ENCODE measurements around the gene ENPP1. TPM values are rescaled to one million over a fixed set of nuclear protein-coding genes. Genes with fewer than 3 reads are reported as not detected.

The ENPP1 gene
- total and polyA plus RNA-seq, 9 of the 15 experiments (the other 6 are each of a cell fraction or from before 2014, with no cell fraction given) = 0.03 to 0.56 (median 0.14) TPM

DNA sequence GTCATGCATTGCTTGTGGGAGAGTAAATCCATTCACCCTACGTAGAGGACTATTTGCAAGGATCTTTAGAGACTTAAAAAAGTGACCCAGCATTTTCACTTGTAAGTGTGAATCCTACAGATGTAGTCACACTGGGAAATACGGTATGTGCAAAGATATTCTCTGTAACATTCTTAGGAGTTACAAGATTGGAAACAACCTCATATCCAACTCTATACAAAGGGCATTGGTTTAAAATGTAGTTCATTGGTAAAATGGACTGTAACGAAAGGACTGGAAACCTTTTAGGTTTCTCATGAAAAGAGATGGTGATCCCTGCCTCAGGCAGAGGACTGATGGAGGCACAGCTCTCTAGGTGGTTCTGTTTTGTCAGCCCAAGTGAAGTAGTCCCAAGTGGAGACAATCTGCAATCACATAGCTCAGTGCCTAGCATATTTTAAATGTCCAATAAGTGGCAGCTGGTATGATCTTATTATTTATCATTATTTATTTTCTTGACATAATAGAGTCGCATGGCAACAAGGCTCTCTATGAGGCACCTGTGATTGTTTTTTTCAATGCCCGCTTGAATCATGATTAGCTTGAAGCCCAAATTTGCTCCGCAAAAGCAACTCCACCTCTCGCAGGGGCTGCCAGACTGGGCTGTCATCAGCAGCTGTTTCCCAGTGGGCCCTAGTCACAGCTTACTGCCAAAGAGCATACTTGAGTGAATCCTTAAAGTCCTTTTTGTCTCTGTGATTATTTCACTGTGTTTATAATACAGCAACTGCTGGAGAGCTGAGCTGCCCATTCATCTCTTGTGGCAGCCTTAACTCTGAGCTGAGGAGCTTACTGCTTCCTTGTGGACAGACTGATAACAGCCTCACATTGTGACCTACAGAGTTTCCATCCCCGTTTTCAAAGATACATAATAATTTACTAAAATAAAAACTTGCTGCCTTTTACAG is 19.8 kb upstream of the ENPP1 start:
- H3K36me3 ChIP-seq (ENCODE audit: control insufficient read depth, insufficient read depth, low read length) = no peaks in the 10 kb centered on the region
- peak; percentile 67 for ATAC-seq
- H3K9ac ChIP-seq (ENCODE audit: insufficient read depth in 1 of 2, low read depth in 2 of 2, low read length in 2 of 2) = no peak overlapping the region
- no peak overlapping the region for H3K4me3 ChIP-seq
- no TSS peak for BruUV-seq (replicated peaks)
- FAIRE-seq = no peak
- no peak for DNase-seq (ENCODE audit: extremely low read depth in 1 of 4, low spot score in 3 of 4)
- intact Hi-C loops (cut with micrococcal nuclease) = no loop called here
- no peaks in the 10 kb centered on the region for H3K79me2 ChIP-seq (ENCODE audit: control insufficient read depth, insufficient read depth, low read length)
- ChIA-PET POLR2A (no interaction called here), CTCF (ENCODE audit: low intra/inter-chr PET ratio) (no interaction called here)
- H3K9me1 ChIP-seq (ENCODE audit: control insufficient read depth, insufficient read depth, low read length) = no peaks in the 10 kb centered on the region
- no peaks in the 10 kb centered on the region for H3K4me1 ChIP-seq (replicated peaks in 1 of 2; ENCODE audit: control insufficient read depth in 2 of 2, insufficient read depth in 2 of 2, low read length in 2 of 2)
- peaks cover 0 to 5% of the 10 kb centered on the region in 2 experiments; a peak in 2 of 5 replicates for H3K27me3 ChIP-seq (ENCODE audit: control insufficient read depth in 2 of 2, insufficient read depth in 2 of 2, low read length in 2 of 2)
- no peaks in the 10 kb centered on the region for H3K9me3 ChIP-seq (replicated peaks; ENCODE audit: control insufficient read depth, insufficient read depth, low read depth, low read length)
- WGBS (ENCODE audit: insufficient coverage, low coverage, missing lambda C conversion rate) = 0% methylated on average over 8 of the region's 8 CpGs
- H2AFZ ChIP-seq (ENCODE audit: low read depth, low read length) = no peak overlapping the region
- in situ Hi-C loops (cut with MboI) = no loop called here
- H3K4me2 ChIP-seq (ENCODE audit: insufficient read depth, low read length) = no peak overlapping the region
- no peaks in the 10 kb centered on the region for H4K20me1 ChIP-seq (replicated peaks; ENCODE audit: control insufficient read depth, insufficient read depth, low read length)
- no peak overlapping the region for H3K27ac ChIP-seq (ENCODE audit: extremely low read depth, low read depth, low read length)
- TF ChIP-seq SMARCE1 (IDR thresholded peaks at IDR 0.05) (no peak), SAP30 (IDR thresholded peaks at IDR 0.05; ENCODE audit: borderline replicate concordance, insufficient read depth, low read depth, low read length, poor library complexity, severe bottlenecking) (no peak), XRCC5 (IDR thresholded peaks at IDR 0.05; ENCODE audit: low read depth, low read length) (no peak), DNMT1 (IDR thresholded peaks at IDR 0.05) (no peak), SAFB (IDR thresholded peaks at IDR 0.05; ENCODE audit: borderline replicate concordance, low read depth, low read length) (no peak), SLC30A9 (CRISPR knock-in tag; IDR thresholded peaks at IDR 0.05) (no peak), SUPT5H (IDR thresholded peaks at IDR 0.05) (no peak), STAG1 (CRISPR knock-in tag; IDR thresholded peaks at IDR 0.05; ENCODE audit: borderline replicate concordance) (no peak), FOXP4 (CRISPR knock-in tag; IDR thresholded peaks at IDR 0.05; ENCODE audit: borderline replicate concordance) (no peak), SMARCA5 (IDR thresholded peaks at IDR 0.05) (no peak), ZNF324 (CRISPR knock-in tag; IDR thresholded peaks at IDR 0.05) (no peak), IRF2 (CRISPR knock-in tag; IDR thresholded peaks at IDR 0.05) (no peak)
- TF ChIP-seq, protein P1, sequence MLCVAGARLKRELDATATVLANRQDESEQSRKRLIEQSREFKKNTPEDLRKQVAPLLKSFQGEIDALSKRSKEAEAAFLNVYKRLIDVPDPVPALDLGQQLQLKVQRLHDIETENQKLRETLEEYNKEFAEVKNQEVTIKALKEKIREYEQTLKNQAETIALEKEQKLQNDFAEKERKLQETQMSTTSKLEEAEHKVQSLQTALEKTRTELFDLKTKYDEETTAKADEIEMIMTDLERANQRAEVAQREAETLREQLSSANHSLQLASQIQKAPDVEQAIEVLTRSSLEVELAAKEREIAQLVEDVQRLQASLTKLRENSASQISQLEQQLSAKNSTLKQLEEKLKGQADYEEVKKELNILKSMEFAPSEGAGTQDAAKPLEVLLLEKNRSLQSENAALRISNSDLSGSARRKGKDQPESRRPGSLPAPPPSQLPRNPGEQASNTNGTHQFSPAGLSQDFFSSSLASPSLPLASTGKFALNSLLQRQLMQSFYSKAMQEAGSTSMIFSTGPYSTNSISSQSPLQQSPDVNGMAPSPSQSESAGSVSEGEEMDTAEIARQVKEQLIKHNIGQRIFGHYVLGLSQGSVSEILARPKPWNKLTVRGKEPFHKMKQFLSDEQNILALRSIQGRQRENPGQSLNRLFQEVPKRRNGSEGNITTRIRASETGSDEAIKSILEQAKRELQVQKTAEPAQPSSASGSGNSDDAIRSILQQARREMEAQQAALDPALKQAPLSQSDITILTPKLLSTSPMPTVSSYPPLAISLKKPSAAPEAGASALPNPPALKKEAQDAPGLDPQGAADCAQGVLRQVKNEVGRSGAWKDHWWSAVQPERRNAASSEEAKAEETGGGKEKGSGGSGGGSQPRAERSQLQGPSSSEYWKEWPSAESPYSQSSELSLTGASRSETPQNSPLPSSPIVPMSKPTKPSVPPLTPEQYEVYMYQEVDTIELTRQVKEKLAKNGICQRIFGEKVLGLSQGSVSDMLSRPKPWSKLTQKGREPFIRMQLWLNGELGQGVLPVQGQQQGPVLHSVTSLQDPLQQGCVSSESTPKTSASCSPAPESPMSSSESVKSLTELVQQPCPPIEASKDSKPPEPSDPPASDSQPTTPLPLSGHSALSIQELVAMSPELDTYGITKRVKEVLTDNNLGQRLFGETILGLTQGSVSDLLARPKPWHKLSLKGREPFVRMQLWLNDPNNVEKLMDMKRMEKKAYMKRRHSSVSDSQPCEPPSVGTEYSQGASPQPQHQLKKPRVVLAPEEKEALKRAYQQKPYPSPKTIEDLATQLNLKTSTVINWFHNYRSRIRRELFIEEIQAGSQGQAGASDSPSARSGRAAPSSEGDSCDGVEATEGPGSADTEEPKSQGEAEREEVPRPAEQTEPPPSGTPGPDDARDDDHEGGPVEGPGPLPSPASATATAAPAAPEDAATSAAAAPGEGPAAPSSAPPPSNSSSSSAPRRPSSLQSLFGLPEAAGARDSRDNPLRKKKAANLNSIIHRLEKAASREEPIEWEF (CRISPR knock-in tag; IDR thresholded peaks at IDR 0.05) = no peak
- TF ChIP-seq, protein P2, sequence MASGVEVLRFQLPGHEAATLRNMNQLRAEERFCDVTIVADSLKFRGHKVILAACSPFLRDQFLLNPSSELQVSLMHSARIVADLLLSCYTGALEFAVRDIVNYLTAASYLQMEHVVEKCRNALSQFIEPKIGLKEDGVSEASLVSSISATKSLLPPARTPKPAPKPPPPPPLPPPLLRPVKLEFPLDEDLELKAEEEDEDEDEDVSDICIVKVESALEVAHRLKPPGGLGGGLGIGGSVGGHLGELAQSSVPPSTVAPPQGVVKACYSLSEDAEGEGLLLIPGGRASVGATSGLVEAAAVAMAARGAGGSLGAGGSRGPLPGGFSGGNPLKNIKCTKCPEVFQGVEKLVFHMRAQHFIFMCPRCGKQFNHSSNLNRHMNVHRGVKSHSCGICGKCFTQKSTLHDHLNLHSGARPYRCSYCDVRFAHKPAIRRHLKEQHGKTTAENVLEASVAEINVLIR (CRISPR knock-in tag; IDR thresholded peaks at IDR 0.05) = no peak

Measured in K562 (cell line).